GM19099 (cell line): ENCODE data around the gene FLT1.

Experiments
- POLR2A ChIP-seq: IDR thresholded peaks from 3 replicates; pipeline ENCODE4 v1.6.1; 2011; ENCODE audit warnings: low read depth; ENCODE audit not compliant: insufficient read length; ENCODE audit errors: extremely low read depth

Gene FLT1

GRCh38 chr13:28501547-28501946, 6.6 kb upstream of the FLT1 start:
- no peak for TF ChIP-seq POLR2A

GRCh38 chr13:28499609-28500008, 4.7 kb upstream of the FLT1 start:
- TF ChIP-seq POLR2A, result no peak

GRCh38 chr13:28498481-28499115, 3.7 kb upstream of the FLT1 start:
- no peak for TF ChIP-seq POLR2A

DNA sequence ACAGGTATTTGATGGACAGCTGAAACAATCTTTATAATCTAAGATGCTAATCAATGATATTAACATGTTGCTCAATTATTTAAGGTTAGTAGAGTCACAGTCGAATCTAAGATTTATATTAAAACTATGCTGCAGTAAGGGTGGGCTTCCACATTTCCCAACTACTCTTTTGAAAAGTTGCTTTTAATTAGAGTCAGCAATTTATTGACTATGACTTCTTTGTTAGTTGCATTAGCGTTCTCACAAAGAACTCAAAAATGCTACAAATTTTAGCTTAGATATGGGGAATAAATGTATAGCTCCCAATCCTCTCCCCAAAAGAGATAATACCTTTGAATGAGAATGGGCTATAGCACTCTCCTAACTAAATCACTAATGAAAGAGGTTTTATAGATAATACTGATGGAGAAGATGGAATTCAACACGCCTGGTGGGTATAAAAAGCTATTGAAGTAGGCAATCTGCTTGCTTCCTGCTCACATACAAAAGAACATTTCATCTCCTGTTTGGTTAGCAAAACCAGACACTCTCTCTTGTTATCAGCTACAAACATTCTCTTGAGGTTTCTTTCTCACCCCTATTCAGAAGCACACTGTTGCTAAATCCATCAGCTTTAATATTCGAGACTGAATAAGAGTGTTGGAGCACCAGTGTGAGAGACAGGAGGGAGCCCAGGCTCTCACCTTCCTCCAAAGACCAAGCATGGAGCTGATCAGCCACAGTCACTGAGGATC, 2.4 kb upstream of the FLT1 start:
- no peak for TF ChIP-seq POLR2A

- TF ChIP-seq POLR2A, result no peak
Measured at GRCh38 chr13:28496188-28496564, 1.2 kb upstream of the FLT1 start.

DNA sequence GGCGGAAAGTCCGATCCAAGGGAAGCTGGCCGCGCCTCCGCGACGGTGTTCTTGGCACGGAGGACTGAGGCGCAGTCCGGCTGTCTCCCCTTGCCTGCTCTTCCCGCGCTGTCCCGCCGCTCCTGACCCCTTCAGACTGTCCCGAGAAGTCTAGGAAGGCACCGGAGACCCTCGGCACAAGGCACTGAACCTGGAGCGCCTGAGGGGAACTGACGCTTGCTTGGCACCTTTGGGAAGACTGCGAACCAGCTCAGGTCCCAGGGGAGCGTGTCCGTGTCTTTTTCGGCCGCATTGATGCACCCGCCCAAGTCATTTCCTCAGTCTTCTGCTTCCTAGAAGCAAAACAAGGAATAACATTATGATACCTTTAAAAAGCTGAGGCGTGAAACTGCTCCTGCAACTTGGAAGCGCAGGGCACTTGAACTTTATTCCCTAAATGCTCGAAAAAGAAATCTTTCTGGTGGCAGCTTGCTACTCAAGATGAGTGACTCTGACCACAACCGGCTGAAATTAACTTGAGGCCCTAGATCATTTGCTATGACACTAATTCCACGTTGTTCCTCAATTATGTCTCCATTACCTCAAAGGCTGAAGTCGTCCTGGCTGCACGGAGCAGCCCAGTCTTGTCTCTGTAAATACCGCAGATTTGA, 735 bp upstream of the FLT1 start:
- no peak for TF ChIP-seq POLR2A

DNA sequence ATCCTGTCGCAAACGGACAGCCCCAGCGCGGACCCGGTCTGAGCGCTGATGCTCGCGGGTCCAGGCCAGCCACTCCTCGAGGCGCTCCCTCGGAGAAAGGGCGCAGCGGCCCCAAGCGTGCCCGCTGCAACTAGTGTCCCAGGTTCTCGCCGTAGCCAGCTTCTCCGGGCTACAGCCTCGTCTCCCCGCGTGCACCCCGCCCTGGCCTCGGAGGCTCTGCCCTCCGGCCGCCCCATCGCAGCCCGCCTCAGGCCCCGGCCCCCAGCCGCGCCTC, 487 bp downstream of the FLT1 start:
- TF ChIP-seq POLR2A, result no peak

- TF ChIP-seq POLR2A, result no peak
Measured at GRCh38 chr13:28493740-28494503, 1.0 kb downstream of the FLT1 start.

DNA sequence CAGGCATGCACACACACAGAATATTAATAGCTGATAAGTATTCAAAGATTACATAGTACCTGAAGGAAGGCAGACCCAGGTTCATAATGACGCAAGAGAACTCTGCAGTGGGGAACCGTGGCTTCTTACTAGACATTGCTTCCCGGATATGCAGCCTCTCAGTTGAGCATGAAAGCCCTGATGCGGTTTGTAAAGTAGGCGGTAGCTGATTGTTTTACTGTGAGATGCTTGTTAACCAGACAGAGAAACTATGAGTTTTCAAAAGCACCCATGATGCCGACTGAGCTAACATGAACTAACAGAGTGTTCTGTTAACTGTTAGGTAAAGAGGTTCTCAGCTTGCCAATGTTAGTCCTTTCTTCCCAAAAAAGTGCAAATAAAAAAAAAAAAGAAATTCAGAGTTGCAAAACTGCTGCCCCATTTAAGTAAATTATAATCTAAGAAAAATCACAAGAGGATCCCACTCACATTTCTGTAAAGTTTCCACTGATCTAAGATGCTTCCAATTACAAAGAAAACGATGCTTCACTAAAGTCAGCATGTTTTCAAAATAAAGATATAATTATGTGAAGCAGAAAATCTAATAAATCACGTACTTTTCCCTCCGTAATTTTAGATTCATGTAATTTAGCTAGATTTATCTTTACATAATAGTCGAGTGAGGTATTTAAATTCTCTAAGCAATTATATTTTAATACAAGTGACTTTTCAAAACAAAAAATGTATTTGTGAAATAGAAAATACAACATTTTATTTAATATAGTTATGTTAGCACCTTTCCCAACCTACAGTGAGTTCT, 2.2 kb downstream of the FLT1 start:
- TF ChIP-seq POLR2A, result no peak

GRCh38 chr13:28490061-28490460, 4.9 kb downstream of the FLT1 start:
- TF ChIP-seq POLR2A, result no peak

- TF ChIP-seq POLR2A, result no peak
Measured at GRCh38 chr13:28489524-28489931, 5.4 kb downstream of the FLT1 start.

DNA sequence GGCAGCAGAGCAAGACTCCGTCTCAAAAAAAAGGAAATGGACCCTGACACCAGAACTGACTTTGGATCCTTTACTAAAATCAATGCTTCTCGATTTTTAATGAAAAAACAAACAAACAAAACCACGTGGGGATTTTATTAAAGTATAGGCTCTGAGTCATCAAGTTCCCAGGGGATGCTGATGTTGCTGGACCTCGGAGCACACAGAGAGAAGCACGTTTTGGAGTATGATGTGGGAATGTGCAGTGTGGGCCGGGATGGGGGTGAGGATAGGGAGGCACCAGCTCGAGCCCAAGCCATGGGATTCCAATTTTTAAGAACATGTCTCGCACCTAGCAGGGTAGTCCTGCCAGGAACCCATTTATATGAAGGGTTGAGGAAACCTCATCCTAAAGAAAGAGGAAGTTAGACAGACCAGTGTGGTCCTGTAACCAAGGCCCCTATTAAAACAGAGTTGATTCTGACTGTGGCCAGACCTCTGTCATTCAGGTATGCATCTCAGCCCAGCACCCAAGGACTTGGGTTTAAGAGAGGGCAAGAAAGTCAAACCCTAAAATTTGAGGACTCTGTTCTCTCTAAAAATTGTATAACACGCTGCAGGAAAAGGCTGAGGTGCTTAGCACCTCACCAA, 6.4 kb downstream of the FLT1 start:
- TF ChIP-seq POLR2A, result no peak

GRCh38 chr13:28485996-28486543, 8.9 kb downstream of the FLT1 start:
- no peak for TF ChIP-seq POLR2A

DNA sequence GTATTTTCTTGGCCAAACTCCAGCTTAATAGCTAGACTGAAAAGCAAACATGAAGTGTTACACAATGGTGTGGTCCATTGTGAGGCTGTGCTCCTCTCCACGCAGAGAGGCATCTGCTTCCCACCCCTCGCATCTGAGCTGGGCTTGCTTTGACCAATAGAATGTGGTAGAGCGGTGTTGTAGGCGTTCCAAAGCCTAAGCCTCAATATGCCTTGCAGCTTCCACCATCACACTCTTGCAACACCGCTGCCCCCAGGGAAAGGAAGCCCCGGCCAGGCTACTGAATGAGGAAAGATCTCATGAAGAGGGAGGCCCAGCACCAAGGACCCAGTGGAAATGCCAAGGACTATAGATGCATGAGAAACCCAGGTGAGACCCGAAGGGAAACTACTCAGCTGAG, 9.4 kb downstream of the FLT1 start:
- TF ChIP-seq POLR2A, result no peak
